IMR-90 (cell line): ENCODE results near the gene GOLGA8B. TPM values are rescaled to one million over a fixed set of nuclear protein-coding genes. Genes with fewer than 3 reads are reported as not detected.
"Not testable (repeated sequence)": the region's sequence is repeated elsewhere in the genome, so short reads cannot be mapped to it uniquely, and the experiment has no call there.

Source experiments
- ATAC-seq: fragments of 200-7000 bp; cut with Tn5 transposase; 2 replicates; pipeline ENCODE4 v1.9.1; 2020; ENCODE audit warnings: low read depth, mild to moderate bottlenecking, moderate library complexity
- BruUV-seq: library from RNA; stranded (reverse); fragments of 400-500 nt; replicated peaks from 2 replicates; lab custom pipeline; 2021; lab: Mats Ljungman, UMichigan
- CTCF ChIA-PET: fragments of 300-600 bp; formaldehyde crosslinking; extraction: SDS; loops from one replicate; lab custom pipeline; 2021; ENCODE audit warnings: antibody characterized with exemption; lab: Yijun Ruan, JAX
- POLR2A ChIA-PET: fragments of 300-600 bp; sonication (Branson Sonifier 250); formaldehyde crosslinking; loops from one replicate; lab custom pipeline; 2022; ENCODE audit warnings: antibody characterized with exemption; ENCODE audit not compliant: unreplicated experiment; lab: Charles Lee
- DNase-seq: peaks from one replicate; pipeline ENCODE4 v3.0.0; 2013
- H2AFZ ChIP-seq: replicated peaks from 2 replicates; pipeline ENCODE3; 2013; ENCODE audit warnings: low read length, mild to moderate bottlenecking; ENCODE audit not compliant: poor library complexity
- H2AK5ac ChIP-seq: 2 replicates; pipeline ENCODE4 v1.6.1; 2013; ENCODE audit warnings: low read depth, low read length, inconsistent platforms
- H2AK9ac ChIP-seq: replicated peaks from 2 replicates; pipeline ENCODE3; 2013; ENCODE audit warnings: mild to moderate bottlenecking, low read depth, low read length, moderate library complexity; ENCODE audit not compliant: poor library complexity
- H2BK120ac ChIP-seq: 2 replicates; pipeline ENCODE4 v1.6.1; 2013; ENCODE audit warnings: low read depth, low read length, inconsistent platforms
- H2BK15ac ChIP-seq: 3 replicates; pipeline ENCODE4 v1.6.1; 2013; ENCODE audit warnings: low read depth, low read length, inconsistent platforms
- H2BK20ac ChIP-seq: 2 replicates; pipeline ENCODE4 v1.6.1; 2013; ENCODE audit warnings: low read depth, mild to moderate bottlenecking, inconsistent platforms, low read length, moderate library complexity
- H2BK5ac ChIP-seq: 2 replicates; pipeline ENCODE4 v1.6.1; 2013; ENCODE audit warnings: mild to moderate bottlenecking, low read depth, low read length, inconsistent platforms; ENCODE audit not compliant: poor library complexity, severe bottlenecking
- H3K14ac ChIP-seq: replicated peaks from 2 replicates; pipeline ENCODE4 v1.6.1; 2013; ENCODE audit warnings: low read depth, low read length, inconsistent platforms
- H3K18ac ChIP-seq: 2 replicates; pipeline ENCODE4 v1.6.1; 2013; ENCODE audit warnings: low read depth, low read length, control low read depth
- H3K23ac ChIP-seq: 2 replicates; pipeline ENCODE4 v1.6.1; 2013; ENCODE audit warnings: low read depth, low read length, inconsistent platforms
- H3K27ac ChIP-seq: 2 replicates; pipeline ENCODE4 v1.5.1; 2013; ENCODE audit warnings: mild to moderate bottlenecking, control low read depth, low read length; ENCODE audit not compliant: insufficient read depth
- H3K27me3 ChIP-seq: 2 replicates; pipeline ENCODE4 v1.6.1; 2013; ENCODE audit warnings: low read length; ENCODE audit not compliant: control insufficient read depth, insufficient read depth
- H3K36me3 ChIP-seq: 2 replicates; pipeline ENCODE4 v1.6.1; 2013; ENCODE audit warnings: low read length, mixed read lengths; ENCODE audit not compliant: control insufficient read depth, insufficient read depth
- H3K4ac ChIP-seq: 2 replicates; pipeline ENCODE4 v1.6.1; 2013; ENCODE audit warnings: low read depth, low read length, inconsistent platforms
- H3K4me1 ChIP-seq: 2 replicates; pipeline ENCODE4 v1.6.1; 2013; ENCODE audit warnings: low read length, mixed read lengths; ENCODE audit not compliant: control insufficient read depth, insufficient read depth
- H3K4me2 ChIP-seq: 2 replicates; pipeline ENCODE4 v1.6.1; 2013; ENCODE audit warnings: low read depth, mild to moderate bottlenecking, control low read depth, low read length, moderate library complexity
- H3K4me3 ChIP-seq: 2 replicates; pipeline ENCODE4 v1.5.1; 2013; ENCODE audit warnings: low read depth, mild to moderate bottlenecking, control low read depth, low read length, moderate library complexity; ENCODE audit not compliant: insufficient read depth
- H3K56ac ChIP-seq: 2 replicates; pipeline ENCODE4 v1.6.1; 2013; ENCODE audit warnings: low read length, inconsistent platforms; ENCODE audit not compliant: insufficient read depth; ENCODE audit errors: extremely low read depth
- H3K79me1 ChIP-seq, 2 experiments: 2 replicates each; pipeline ENCODE4 v1.6.1; 2013; ENCODE audit warnings: low read length in 2 of 2, inconsistent platforms in 1 of 2, low read depth in 1 of 2
- H3K9ac ChIP-seq: 2 replicates; pipeline ENCODE4 v1.6.1; 2013; ENCODE audit warnings: low read depth, low read length, control low read depth
- H3K9me1 ChIP-seq: 2 replicates; pipeline ENCODE4 v1.6.1; 2013; ENCODE audit warnings: low read length, inconsistent platforms; ENCODE audit not compliant: insufficient read depth
- H3K9me3 ChIP-seq: 2 replicates; pipeline ENCODE4 v1.6.1; 2013; ENCODE audit warnings: low read length; ENCODE audit not compliant: control insufficient read depth, insufficient read depth
- H4K20me1 ChIP-seq: 2 replicates; pipeline ENCODE4 v1.6.1; 2013; ENCODE audit warnings: low read length, inconsistent platforms; ENCODE audit not compliant: insufficient read depth
- H4K5ac ChIP-seq: 2 replicates; pipeline ENCODE4 v1.6.1; 2013; ENCODE audit warnings: mild to moderate bottlenecking, low read depth, low read length, control low read depth
- H4K8ac ChIP-seq, 2 experiments: 2 replicates each; pipeline ENCODE4 v1.6.1; 2013; ENCODE audit warnings: low read depth in 2 of 2, low read length in 2 of 2, control low read depth in 1 of 2, inconsistent platforms in 1 of 2
- H4K91ac ChIP-seq: 2 replicates; pipeline ENCODE4 v1.6.1; 2013; ENCODE audit warnings: low read depth, low read length, inconsistent platforms; ENCODE audit not compliant: insufficient read depth
- WGBS, 2 experiments: methylation state at CpG; one replicate each; pipeline versions ENCODE4 v1.1.5 to v1.1.7; 2013; ENCODE audit warnings: missing lambda C conversion rate in 2 of 2; ENCODE audit not compliant: insufficient read length in 1 of 2; ENCODE audit errors: extremely low coverage in 2 of 2; 5-methylcytosine and 5-hydroxymethylcytosine counted together
- dilution Hi-C: fragments of 300-500 bp; cut with HindIII; formaldehyde crosslinking; loops from one replicate; pipeline ENCODE4 v1.14.3; 2018; ENCODE audit warnings: low sequenced_read_pairs; ENCODE audit not compliant: unreplicated experiment
- in situ Hi-C: fragments of 300-500 bp; cut with MboI; formaldehyde crosslinking; loops from 3 replicates; pipeline ENCODE4 v1.14.3; 2019; ENCODE audit warnings: low sequenced_read_pairs, inconsistent platforms, mixed read lengths
- intact Hi-C: fragments of 100-400 bp; cut with micrococcal nuclease; formaldehyde crosslinking; loops from 2 replicates; pipeline ENCODE4 v1.10.0; 2022
- polyA plus RNA-seq, 3 experiments: library from polyadenylated mRNA; depleted of rRNA; stranded (reverse); fragments of >200 nt; gene quantifications; 2 replicates each; pipeline ENCODE4 v1.2.3, GENCODE V29; 2012; ENCODE audit warnings: low replicate concordance in 1 of 3
- total RNA-seq: library from RNA; depleted of rRNA; stranded (reverse); fragments of >200 nt; gene quantifications from 2 replicates; pipeline ENCODE4 v1.2.3, GENCODE V29; 2012

GOLGA8B gene
- total and polyA plus RNA-seq, 2 of the 4 experiments (the other 2 are of a cell fraction): 7.7 to 31.6 TPM

GRCh38 chr15:34633165-34633564 lies 49.7 kb upstream of the GOLGA8B start:
- H4K91ac ChIP-seq, H3K36me3 ChIP-seq, H3K79me1 ChIP-seq, H2AK5ac ChIP-seq, H3K27me3 ChIP-seq, H3K9me1 ChIP-seq, H3K14ac ChIP-seq, H3K27ac ChIP-seq, H4K20me1 ChIP-seq, H4K8ac ChIP-seq, H2AFZ ChIP-seq, H3K56ac ChIP-seq, dilution Hi-C loops, H3K18ac ChIP-seq, H2BK15ac ChIP-seq, H3K9ac ChIP-seq, H3K4ac ChIP-seq, BruUV-seq, in situ Hi-C loops, ATAC-seq, H3K9me3 ChIP-seq, H3K4me1 ChIP-seq, H2AK9ac ChIP-seq, H4K5ac ChIP-seq, intact Hi-C loops, H2BK5ac ChIP-seq, H2BK20ac ChIP-seq, H3K23ac ChIP-seq, H3K4me2 ChIP-seq, CTCF ChIA-PET, DNase-seq, POLR2A ChIA-PET, H2BK120ac ChIP-seq, H3K4me3 ChIP-seq: not testable (repeated sequence)
- WGBS, 2 experiments: no CpG with 5 or more reads among the region's 3 CpGs
